Measurements from ENCODE around the gene SCNN1A. TPM values are rescaled to one million over a fixed set of nuclear protein-coding genes. Genes with fewer than 3 reads are reported as not detected.

Gene SCNN1A
- 0.22 TPM in 1 of 2 replicates, not detected in the other for total RNA-seq

GRCh38 chr12:6375269-6376078, at the start of gene SCNN1A:
SCNN1A (minus strand) TSS chr12:6375563; CDS start chr12:6374783, 780 bp downstream.

GRCh38 chr12:6383572-6384498, 8.5 kb upstream of the SCNN1A start, which contains the start of gene LTBR:
LTBR (plus strand) TSS chr12:6384162; CDS start chr12:6384359, 197 bp downstream.

GRCh38 chr12:6341417-6342139, 33.8 kb downstream of the SCNN1A start, which contains the start of gene TNFRSF1A:
TNFRSF1A (minus strand) TSS chr12:6342076; CDS start chr12:6341814, 262 bp downstream.

Small RNA genes within 50 kb of the gene (small RNA-seq; reads per million reads assigned to genes)
- gene RN7SL391P: not detected

Other genes starting within 250 kb of the SCNN1A start
- 544 and 1,258 TPM in 2 replicates for gene CD9, start 175.2 kb downstream of the SCNN1A start, total RNA-seq
- gene PLEKHG6, start 64.9 kb downstream of the SCNN1A start, total RNA-seq: 0.07 TPM in 1 of 2 replicates, not detected in the other
- 132 and 141 TPM in 2 replicates for gene TNFRSF1A, start 33.5 kb downstream of the SCNN1A start, total RNA-seq
- 81.8 and 82.4 TPM in 2 replicates for gene LTBR, start 8.6 kb upstream of the SCNN1A start, total RNA-seq
- not detected in 2 replicates for gene CD27, start 69.4 kb upstream of the SCNN1A start, total RNA-seq
- gene TAPBPL, start 76.5 kb upstream of the SCNN1A start, total RNA-seq: 5.5 and 8.3 TPM in 2 replicates
- gene VAMP1, start 95.1 kb upstream of the SCNN1A start, total RNA-seq: 2.4 and 2.9 TPM in 2 replicates
- gene MRPL51, start 117.7 kb upstream of the SCNN1A start, total RNA-seq: 115 and 145 TPM in 2 replicates
- gene NCAPD2, start 118.5 kb upstream of the SCNN1A start, total RNA-seq: 82.7 and 119 TPM in 2 replicates
- 6,676 and 6,710 TPM in 2 replicates for gene GAPDH, start 159.0 kb upstream of the SCNN1A start, total RNA-seq
- 6.3 and 7.6 TPM in 2 replicates for gene IFFO1, start 180.5 kb upstream of the SCNN1A start, total RNA-seq
- gene NOP2, start 192.7 kb upstream of the SCNN1A start, total RNA-seq: 47.5 and 52.7 TPM in 2 replicates
- 222 and 230 TPM in 2 replicates for gene CHD4, start 231.8 kb upstream of the SCNN1A start, total RNA-seq